H9 (cell line): Measurements from ENCODE around the gene PAQR9. TPM values are rescaled to one million over a fixed set of nuclear protein-coding genes. Genes with fewer than 3 reads are reported as not detected.

Experiments
- DNase-seq: peaks from one replicate; pipeline ENCODE4 v3.0.0-alpha.2; 2017
- H2AFZ ChIP-seq: one replicate; pipeline ENCODE4 v1.6.1; 2013; ENCODE audit warnings: mild to moderate bottlenecking, low read length, control low read depth, moderate library complexity
- H2AK5ac ChIP-seq: 2 replicates; pipeline ENCODE4 v1.6.1; 2013; ENCODE audit warnings: low read length, control low read depth, mixed read lengths; ENCODE audit not compliant: insufficient read length
- H2BK120ac ChIP-seq: one replicate; pipeline ENCODE4 v1.6.1; 2013; ENCODE audit warnings: low read depth, mild to moderate bottlenecking, low read length, control low read depth, inconsistent platforms; ENCODE audit not compliant: poor library complexity, severe bottlenecking
- H2BK12ac ChIP-seq: 2 replicates; pipeline ENCODE4 v1.6.1; 2013; ENCODE audit warnings: low read length, control low read depth, mixed read lengths, low read depth; ENCODE audit not compliant: insufficient read length
- H2BK15ac ChIP-seq: 2 replicates; pipeline ENCODE4 v1.6.1; 2013; ENCODE audit warnings: low read depth, low read length, control low read depth
- H2BK20ac ChIP-seq: one replicate; pipeline ENCODE4 v1.6.1; 2013; ENCODE audit warnings: low read depth, mild to moderate bottlenecking, low read length, control low read depth, inconsistent platforms; ENCODE audit not compliant: poor library complexity, severe bottlenecking
- H2BK5ac ChIP-seq: 2 replicates; pipeline ENCODE4 v1.6.1; 2013; ENCODE audit warnings: low read length, control low read depth, mixed read lengths; ENCODE audit not compliant: insufficient read length
- H3K14ac ChIP-seq: 2 replicates; pipeline ENCODE4 v1.6.1; 2013; ENCODE audit warnings: low read length, control low read depth; ENCODE audit not compliant: insufficient read depth
- H3K18ac ChIP-seq: 2 replicates; pipeline ENCODE4 v1.6.1; 2013; ENCODE audit warnings: low read depth, mild to moderate bottlenecking, mixed read lengths, low read length, control low read depth; ENCODE audit not compliant: insufficient read length
- H3K23ac ChIP-seq: 2 replicates; pipeline ENCODE4 v1.6.1; 2013; ENCODE audit warnings: low read length, control low read depth, mixed read lengths, low read depth; ENCODE audit not compliant: insufficient read length
- H3K23me2 ChIP-seq: 2 replicates; pipeline ENCODE4 v1.6.1; 2013; ENCODE audit warnings: low read depth, mild to moderate bottlenecking, mixed read lengths, low read length, control low read depth; ENCODE audit not compliant: insufficient read length, poor library complexity, severe bottlenecking
- H3K27ac ChIP-seq: 2 replicates; pipeline ENCODE4 v1.5.1; 2013; ENCODE audit warnings: low read length, control low read depth, mixed read lengths, low read depth; ENCODE audit not compliant: insufficient read length
- H3K27me3 ChIP-seq: 2 replicates; pipeline ENCODE4 v1.6.1; 2013; ENCODE audit warnings: low read length, control low read depth, inconsistent platforms; ENCODE audit not compliant: insufficient read depth
- H3K4ac ChIP-seq: 2 replicates; pipeline ENCODE4 v1.6.1; 2013; ENCODE audit warnings: low read depth, mild to moderate bottlenecking, control low read depth, inconsistent platforms, low read length, moderate library complexity
- H3K4me1 ChIP-seq: 2 replicates; pipeline ENCODE4 v1.6.1; 2013; ENCODE audit warnings: low read length, control low read depth, inconsistent platforms; ENCODE audit not compliant: insufficient read depth
- H3K4me2 ChIP-seq: 2 replicates; pipeline ENCODE4 v1.6.1; 2013; ENCODE audit warnings: low read length, control low read depth, mixed read lengths; ENCODE audit not compliant: insufficient read length, insufficient read depth
- H3K56ac ChIP-seq: 2 replicates; pipeline ENCODE4 v1.6.1; 2013; ENCODE audit warnings: low read depth, mild to moderate bottlenecking, mixed read lengths, low read length, control low read depth; ENCODE audit not compliant: insufficient read length
- H3K79me1 ChIP-seq: 2 replicates; pipeline ENCODE4 v1.6.1; 2013; ENCODE audit warnings: low read depth, mild to moderate bottlenecking, moderate library complexity, low read length, control low read depth, inconsistent platforms; ENCODE audit not compliant: insufficient read depth, poor library complexity, severe bottlenecking
- H3K79me2 ChIP-seq: 2 replicates; pipeline ENCODE4 v1.6.1; 2013; ENCODE audit warnings: low read length, control low read depth, inconsistent platforms; ENCODE audit not compliant: insufficient read depth
- H3K9ac ChIP-seq: 2 replicates; pipeline ENCODE4 v1.6.1; 2013; ENCODE audit warnings: low read length, control low read depth, mixed read lengths; ENCODE audit not compliant: insufficient read length; ENCODE audit errors: extremely low read depth
- H3K9me3 ChIP-seq: one replicate; pipeline ENCODE4 v1.6.1; 2013; ENCODE audit warnings: low read depth, low read length, inconsistent platforms; ENCODE audit not compliant: control insufficient read depth
- H3T11ph ChIP-seq: one replicate; pipeline ENCODE4 v1.6.1; 2013; ENCODE audit warnings: mild to moderate bottlenecking, low read length, control low read depth, inconsistent platforms
- H4K20me1 ChIP-seq: one replicate; pipeline ENCODE4 v1.6.1; 2013; ENCODE audit not compliant: control insufficient read depth, insufficient read length, insufficient read depth
- H4K5ac ChIP-seq: 2 replicates; pipeline ENCODE4 v1.6.1; 2013; ENCODE audit warnings: low read depth, mild to moderate bottlenecking, mixed read lengths, low read length, control low read depth; ENCODE audit not compliant: insufficient read length
- H4K8ac ChIP-seq: replicated peaks from 2 replicates; pipeline ENCODE4 v1.6.1; 2013; ENCODE audit warnings: low read length, control low read depth, mixed read lengths, low read depth; ENCODE audit not compliant: insufficient read length
- H4K91ac ChIP-seq: 2 replicates; pipeline ENCODE4 v1.6.1; 2013; ENCODE audit warnings: low read depth, mild to moderate bottlenecking, moderate library complexity, mixed read lengths, low read length, control low read depth; ENCODE audit not compliant: insufficient read length
- H3K27ac Mint-ChIP-seq, 3 experiments: 2 replicates in 2 of 3; 3 replicates in 1 of 3; pipeline ENCODE4 v1.8.0; 2020 to 2021; ENCODE audit warnings: mixed read lengths in 3 of 3, mild to moderate bottlenecking in 1 of 3, moderate library complexity in 1 of 3
- H3K27me3 Mint-ChIP-seq: 2 replicates; pipeline ENCODE4 v1.8.0; 2021; ENCODE audit warnings: low read depth, mild to moderate bottlenecking, moderate library complexity, mixed read lengths
- H3K36me3 Mint-ChIP-seq, 3 experiments: 2 replicates in 2 of 3; 3 replicates in 1 of 3; pipeline ENCODE4 v1.8.0; 2020 to 2021; ENCODE audit warnings: low read depth in 3 of 3, mixed read lengths in 3 of 3; ENCODE audit not compliant: insufficient read depth in 1 of 3
- H3K4me1 Mint-ChIP-seq, 2 experiments: 2 replicates each; pipeline ENCODE4 v1.8.0; 2020; ENCODE audit warnings: mixed read lengths in 2 of 2
- H3K4me3 Mint-ChIP-seq, 2 experiments: 2 replicates in 1 of 2; 3 replicates in 1 of 2; pipeline ENCODE4 v1.8.0; 2020 to 2021; ENCODE audit warnings: mild to moderate bottlenecking in 2 of 2, mixed read lengths in 2 of 2, moderate library complexity in 1 of 2
- H3K9me3 Mint-ChIP-seq, 2 experiments: 2 replicates in 1 of 2; 3 replicates in 1 of 2; pipeline ENCODE4 v1.8.0; 2020; ENCODE audit warnings: mild to moderate bottlenecking in 2 of 2, mixed read lengths in 2 of 2, moderate library complexity in 1 of 2
- CTCF ChIP-seq: fragments of 200-600 bp; sonication (generic); conservative IDR thresholded peaks from 3 replicates; pipeline ENCODE4 v1.8.0; 2021; ENCODE audit warnings: antibody characterized with exemption, mild to moderate bottlenecking
- WGBS: extraction: QIAGEN DNeasy Blood & Tissue Kit; methylation state at CpG from one replicate; pipeline ENCODE4 v1.1.7; 2013; ENCODE audit warnings: missing lambda C conversion rate, low lambda C conversion rate, mixed read lengths; ENCODE audit not compliant: insufficient read length; ENCODE audit errors: extremely low coverage; 5-methylcytosine and 5-hydroxymethylcytosine counted together
- total RNA-seq: library from RNA; stranded (reverse); gene quantifications from 2 replicates; pipeline ENCODE4 v1.2.1, GENCODE V29; 2021

PAQR9 gene
- total RNA-seq, 1 experiment from 2014 or later = 2.3 TPM

GRCh38 chr3:142962520-142963233, 797 bp downstream of the PAQR9 start:
- no CpG with 5 or more reads among the region's 63 CpGs for WGBS
- no peak overlapping the region for H2BK5ac ChIP-seq
- H3K27me3 ChIP-seq = peaks cover 7% of the 10 kb centered on the region; the same call in 1 of the 2 replicates

More at GRCh38 chr3:142962520-142963233, 797 bp downstream of the PAQR9 start:
- Histone ChIP-seq H3K79me2 (no peaks in the 10 kb centered on the region), H3K56ac (no peak overlapping the region), H2BK12ac (no peak overlapping the region), H3K79me1 (no peaks in the 10 kb centered on the region), H3K18ac (peak overlapping the region; percentile 21), H4K91ac (no peak overlapping the region), H3K4ac (no peak overlapping the region), H2AK5ac (no peak overlapping the region), H4K20me1 (no peaks in the 10 kb centered on the region), H4K5ac (no peak overlapping the region), H2BK20ac (no peak overlapping the region), H2BK120ac (no peak overlapping the region), H4K8ac (no peak overlapping the region), H2AFZ (no peak overlapping the region), H3K4me1 (no peaks in the 10 kb centered on the region), H3K4me2 (peak overlapping the region; percentile 39), H3K23me2 (peaks cover 4% of the 10 kb centered on the region), H2BK15ac (no peak overlapping the region), H3K23ac (no peak overlapping the region), H3K9me3 (no peaks in the 10 kb centered on the region), H3K27ac (no peak overlapping the region), H3T11ph (no peak overlapping the region), H3K14ac (0 out of 2 replicates have a peak overlapping the region, but pooled peaks have one; percentile 39), H3K9ac (no peak overlapping the region)
- Mint-ChIP-seq H3K4me3 (peak overlapping the region; percentile 72 to 92), H3K9me3 (peaks cover 2 to 6% of the 10 kb centered on the region in 2 experiments; a peak in 2 of 5 replicates), H3K36me3 (peaks cover 2 to 8% (median 7%) of the 10 kb centered on the region in 3 experiments; a peak in 5 of 7 replicates), H3K4me1 (peaks cover 22 to 24% of the 10 kb centered on the region in 2 experiments), H3K27ac (peak overlapping the region; percentile 45 to 79 (median 74); a peak in 3 of 7 replicates), H3K27me3 (peaks cover 56% of the 10 kb centered on the region)
- DNase-seq = peak; percentile 64
- no peak for TF ChIP-seq CTCF
